A549 (cell line): Measurements from ENCODE around the gene CDT1.

ENCODE experiments used
- CHD4 ChIP-seq: fragments of 200-600 bp; sonication (generic); IDR thresholded peaks from 2 replicates; pipeline ENCODE4 v1.6.1; 2016; ENCODE audit warnings: antibody characterized with exemption, mild to moderate bottlenecking, borderline replicate concordance
- EP300 ChIP-seq, 2 experiments: fragments of >200 bp; sonication (Bioruptor Twin); formaldehyde crosslinking; IDR thresholded peaks; 2 replicates in 1 of 2; 3 replicates in 1 of 2; pipeline ENCODE4 v1.6.1; 2016 to 2017
- KDM1A ChIP-seq: fragments of 200-600 bp; sonication (generic); IDR thresholded peaks from 2 replicates; pipeline ENCODE4 v1.6.1; 2016; ENCODE audit warnings: low read depth, mild to moderate bottlenecking
- PHF8 ChIP-seq: fragments of 200-600 bp; sonication (generic); IDR thresholded peaks from 2 replicates; pipeline ENCODE4 v1.6.1; 2016; ENCODE audit warnings: low read depth, mild to moderate bottlenecking, antibody characterized with exemption, moderate library complexity, borderline replicate concordance
- POLR2A ChIP-seq: IDR thresholded peaks from 2 replicates; pipeline ENCODE4 v1.6.1; 2012; ENCODE audit warnings: mild to moderate bottlenecking, low read length
- POLR2AphosphoS2 ChIP-seq: conservative IDR thresholded peaks from 2 replicates; pipeline ENCODE4 v1.6.1; 2012; ENCODE audit warnings: low read length, improper control_type of control experiment, inconsistent platforms
- RCOR1 ChIP-seq: fragments of 150-350 bp; IDR thresholded peaks from 2 replicates; pipeline ENCODE4 v1.6.1; 2014; ENCODE audit warnings: antibody characterized with exemption, low read length, low read depth
- TF ChIP-seq, protein P1 (sequence below): fragments of >200 bp; sonication (Bioruptor Twin); formaldehyde crosslinking; IDR thresholded peaks from 3 replicates; pipeline ENCODE4 v1.5.1; 2016
- TF ChIP-seq, protein P2 (sequence below): IDR thresholded peaks from 2 replicates; pipeline ENCODE4 v1.6.1; 2012

DNA sequence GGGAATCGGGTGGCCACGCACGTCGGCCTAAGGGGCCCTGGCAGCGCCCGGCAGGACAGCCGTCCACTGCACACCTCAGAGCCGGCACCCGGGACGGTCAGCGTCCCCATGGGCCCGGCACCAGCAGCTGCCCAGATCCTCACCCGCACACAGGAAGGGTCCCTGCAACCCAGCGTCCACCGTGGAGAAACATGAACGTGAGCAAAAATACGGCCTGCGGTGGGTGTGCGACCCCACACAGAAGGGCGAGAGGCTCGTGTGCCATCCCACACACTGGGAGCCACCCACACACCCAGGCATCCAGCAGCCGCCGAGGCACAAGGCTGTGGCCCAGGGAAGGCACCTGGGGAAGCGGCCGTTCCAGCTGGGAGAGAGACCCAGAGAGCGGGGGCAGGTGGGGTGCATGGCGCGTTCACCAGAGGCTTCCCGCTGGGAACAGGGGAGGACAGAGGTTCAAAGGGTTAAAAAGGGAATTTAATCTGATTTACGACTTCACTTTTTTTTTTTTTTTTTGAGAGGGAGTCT lies 25.0 kb upstream of the CDT1 start:
- TF ChIP-seq KDM1A (no peak), PHF8 (no peak), EP300 (IDR thresholded peaks at IDR 0.05) (no peak), RCOR1 (no peak), POLR2A (no peak), CHD4 (no peak), POLR2AphosphoS2 (no peak)
- TF ChIP-seq, protein P1, sequence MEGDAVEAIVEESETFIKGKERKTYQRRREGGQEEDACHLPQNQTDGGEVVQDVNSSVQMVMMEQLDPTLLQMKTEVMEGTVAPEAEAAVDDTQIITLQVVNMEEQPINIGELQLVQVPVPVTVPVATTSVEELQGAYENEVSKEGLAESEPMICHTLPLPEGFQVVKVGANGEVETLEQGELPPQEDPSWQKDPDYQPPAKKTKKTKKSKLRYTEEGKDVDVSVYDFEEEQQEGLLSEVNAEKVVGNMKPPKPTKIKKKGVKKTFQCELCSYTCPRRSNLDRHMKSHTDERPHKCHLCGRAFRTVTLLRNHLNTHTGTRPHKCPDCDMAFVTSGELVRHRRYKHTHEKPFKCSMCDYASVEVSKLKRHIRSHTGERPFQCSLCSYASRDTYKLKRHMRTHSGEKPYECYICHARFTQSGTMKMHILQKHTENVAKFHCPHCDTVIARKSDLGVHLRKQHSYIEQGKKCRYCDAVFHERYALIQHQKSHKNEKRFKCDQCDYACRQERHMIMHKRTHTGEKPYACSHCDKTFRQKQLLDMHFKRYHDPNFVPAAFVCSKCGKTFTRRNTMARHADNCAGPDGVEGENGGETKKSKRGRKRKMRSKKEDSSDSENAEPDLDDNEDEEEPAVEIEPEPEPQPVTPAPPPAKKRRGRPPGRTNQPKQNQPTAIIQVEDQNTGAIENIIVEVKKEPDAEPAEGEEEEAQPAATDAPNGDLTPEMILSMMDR = no peak
- TF ChIP-seq, protein P2, sequence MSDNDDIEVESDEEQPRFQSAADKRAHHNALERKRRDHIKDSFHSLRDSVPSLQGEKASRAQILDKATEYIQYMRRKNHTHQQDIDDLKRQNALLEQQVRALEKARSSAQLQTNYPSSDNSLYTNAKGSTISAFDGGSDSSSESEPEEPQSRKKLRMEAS = no peak
